Cardiac ventricle fibroblast (primary cell): ENCODE results near the gene SLC26A5. TPM values are rescaled to one million over a fixed set of nuclear protein-coding genes. Genes with fewer than 3 reads are reported as not detected.

Experiments used
- total RNA-seq: library from RNA; depleted of rRNA; stranded (reverse); fragments of >200 nt; gene quantifications from 2 replicates; pipeline ENCODE4 v1.2.3, GENCODE V29; 2015

The SLC26A5 gene
- not detected in 2 replicates for total RNA-seq

GRCh38 chr7:103446049-103446520 is at the start of gene SLC26A5:
SLC26A5 (minus strand) TSS chr7:103446207; CDS start chr7:103421514, 24,693 bp downstream.

GRCh38 chr7:103347507-103348267 is 98.3 kb downstream of the SLC26A5 start, which contains the start of gene PSMC2:
PSMC2 (plus strand) TSS chr7:103347643; CDS start chr7:103347712, 69 bp downstream.

DNA sequence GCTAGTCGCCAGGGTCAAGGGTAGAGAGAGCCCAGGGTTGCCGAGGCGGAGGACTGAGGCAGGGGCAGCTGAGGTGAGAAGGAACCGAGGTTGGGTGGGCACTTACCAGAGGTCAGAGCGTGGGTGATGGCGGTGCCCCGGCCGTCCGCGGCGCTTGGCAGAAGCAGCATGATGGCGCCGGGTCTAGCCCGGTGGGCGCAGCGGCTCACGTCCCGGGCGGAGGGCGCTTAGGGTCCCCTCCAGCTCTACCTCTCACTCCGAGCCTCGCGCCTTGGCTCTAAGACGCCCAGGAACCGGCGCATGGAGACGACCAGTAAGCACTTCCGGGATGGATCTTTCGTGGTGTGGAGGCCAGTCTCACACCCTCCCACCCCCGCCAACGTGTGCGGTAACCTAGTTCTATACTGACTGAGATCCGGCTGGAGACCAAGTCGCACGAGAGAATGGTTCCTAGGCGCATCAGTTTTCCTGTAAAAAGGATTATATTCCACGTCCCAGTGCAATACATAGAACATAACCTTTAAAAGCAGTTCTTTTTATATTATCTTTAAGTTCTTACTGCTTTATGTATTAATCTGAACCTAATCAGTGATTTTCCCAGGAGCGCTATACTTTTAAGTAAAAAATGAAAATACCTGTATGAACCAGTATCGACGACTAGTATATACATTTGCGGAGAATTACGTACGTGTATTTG is 101.4 kb downstream of the SLC26A5 start, which contains the start of gene DNAJC2:
Gene DNAJC2 (minus strand): TSS at position 315 of the 697 bp plus-strand sequence. CDS start 145 bp downstream, at position 170.

Other genes with a start within 250 kb of the SLC26A5 start
- gene PMPCB, start 148.8 kb downstream of the SLC26A5 start, total RNA-seq: 57.3 and 61.1 TPM in 2 replicates
- gene DNAJC2, start 101.4 kb downstream of the SLC26A5 start, total RNA-seq: 11.8 and 13.0 TPM in 2 replicates
- 123 and 146 TPM in 2 replicates for gene PSMC2, start 98.6 kb downstream of the SLC26A5 start, total RNA-seq